GM19452 (cell line): ENCODE results near the gene AHNAK2.

Experiments used
- ATAC-seq: cut with Tn5 transposase; IDR thresholded peaks from one replicate; pipeline ENCODE4 v1.9.1; 2021; ENCODE audit not compliant: unreplicated experiment

The AHNAK2 gene

DNA sequence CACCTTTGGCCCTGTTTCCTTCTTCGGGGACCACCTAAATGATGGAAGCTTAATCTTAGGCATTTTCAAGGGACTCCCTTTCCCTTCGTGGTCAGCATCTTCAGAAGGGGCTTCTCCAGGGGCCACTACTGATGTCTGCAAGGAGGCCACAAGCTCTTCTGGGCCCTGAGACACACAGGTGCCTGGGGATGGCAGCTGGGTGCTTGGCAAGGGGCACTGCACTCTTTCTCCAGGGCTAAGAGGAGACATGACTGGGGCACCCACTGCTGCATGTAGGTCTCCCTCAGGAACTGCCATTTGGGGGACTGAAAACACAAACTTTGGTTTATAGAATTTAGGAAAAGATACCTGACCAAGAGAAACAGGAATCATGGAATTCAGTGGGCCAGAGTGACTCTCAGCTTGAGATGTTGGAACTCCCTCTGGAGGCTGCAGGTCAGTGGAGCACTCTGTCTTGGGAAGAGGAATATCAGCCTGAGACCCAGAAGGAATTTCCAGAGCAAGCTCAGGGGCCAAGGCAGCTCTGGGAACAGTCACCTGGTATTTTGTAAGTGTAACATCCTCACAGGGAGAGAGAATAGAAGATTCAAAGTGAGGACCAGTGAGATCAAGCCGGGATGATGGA is 37.5 kb downstream of the AHNAK2 start:
- no peak for ATAC-seq

DNA sequence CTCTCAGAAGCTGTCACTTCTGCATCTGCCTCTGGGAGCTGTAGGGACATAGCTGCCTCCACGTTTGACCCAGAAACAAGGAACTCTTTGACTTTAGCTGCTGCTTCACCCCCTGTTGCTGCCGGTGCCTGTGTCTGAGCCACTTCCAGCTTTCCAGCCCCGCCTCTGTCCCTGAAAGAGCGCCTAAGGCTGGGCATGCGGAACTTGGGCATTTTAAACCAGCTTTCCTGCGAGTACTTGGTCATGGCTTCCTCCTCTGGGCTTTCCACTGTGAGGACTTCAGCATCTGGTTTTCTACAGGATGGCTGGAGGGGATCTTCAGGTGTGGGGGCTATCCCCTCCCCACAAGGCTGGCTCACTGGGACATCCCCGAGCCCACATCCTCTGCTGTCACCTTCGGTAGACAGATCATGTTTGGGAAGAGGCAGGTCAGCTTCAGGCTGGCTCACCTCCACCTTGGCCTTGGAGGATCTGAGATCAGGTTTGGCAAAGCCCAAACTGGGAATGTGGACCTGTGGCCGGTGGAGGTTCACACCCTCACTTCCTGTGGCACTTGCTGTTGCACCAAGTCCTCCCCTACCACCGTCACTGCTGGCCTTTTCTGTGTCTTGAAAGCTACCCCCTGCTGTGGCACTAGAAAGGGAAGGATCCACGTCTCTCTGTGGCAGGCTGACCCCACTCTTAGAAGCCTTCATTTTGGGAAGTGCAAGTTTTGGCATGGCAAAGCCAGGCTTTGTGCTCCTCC is 38.3 kb downstream of the AHNAK2 start:
- no peak for ATAC-seq

DNA sequence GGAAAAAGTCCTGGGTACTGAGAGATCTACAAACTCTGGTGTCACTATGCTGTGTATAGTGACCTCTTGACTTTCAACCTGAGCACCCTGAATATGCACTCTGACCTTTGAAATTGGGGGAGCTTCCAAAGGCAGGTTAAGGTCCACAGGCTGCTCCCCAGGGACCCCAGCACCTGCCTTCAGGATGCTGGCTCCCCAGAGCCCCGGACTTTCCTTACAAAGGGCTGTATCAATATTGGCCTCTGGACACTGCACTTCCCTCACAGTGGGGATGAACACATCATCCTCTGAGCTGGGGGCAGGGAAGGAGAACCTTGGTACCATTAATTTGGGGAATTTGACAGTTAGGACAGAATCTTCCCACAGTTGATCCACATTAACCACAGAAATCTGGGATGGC is 39.2 kb downstream of the AHNAK2 start:
- ATAC-seq = no peak

DNA sequence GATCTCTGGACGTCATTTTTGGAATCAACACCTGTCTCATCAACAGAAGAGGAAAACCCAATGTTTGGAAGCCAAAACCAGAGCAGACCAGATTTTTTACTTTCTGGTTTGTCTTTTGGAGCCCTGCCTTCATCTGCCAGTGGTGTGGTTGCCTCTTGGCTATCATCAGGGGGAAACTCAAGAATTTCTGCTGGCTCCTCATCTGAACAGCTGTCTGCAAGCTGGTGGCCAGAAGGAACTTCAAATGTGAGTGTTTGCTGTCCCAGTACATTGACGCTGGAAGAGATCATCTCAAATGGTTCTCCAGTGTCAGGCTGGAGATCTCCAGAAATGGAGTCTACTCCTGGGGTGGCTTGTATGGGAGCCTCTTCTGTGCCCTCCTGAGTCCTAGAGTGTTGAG is 39.7 kb downstream of the AHNAK2 start:
- ATAC-seq = no peak

DNA sequence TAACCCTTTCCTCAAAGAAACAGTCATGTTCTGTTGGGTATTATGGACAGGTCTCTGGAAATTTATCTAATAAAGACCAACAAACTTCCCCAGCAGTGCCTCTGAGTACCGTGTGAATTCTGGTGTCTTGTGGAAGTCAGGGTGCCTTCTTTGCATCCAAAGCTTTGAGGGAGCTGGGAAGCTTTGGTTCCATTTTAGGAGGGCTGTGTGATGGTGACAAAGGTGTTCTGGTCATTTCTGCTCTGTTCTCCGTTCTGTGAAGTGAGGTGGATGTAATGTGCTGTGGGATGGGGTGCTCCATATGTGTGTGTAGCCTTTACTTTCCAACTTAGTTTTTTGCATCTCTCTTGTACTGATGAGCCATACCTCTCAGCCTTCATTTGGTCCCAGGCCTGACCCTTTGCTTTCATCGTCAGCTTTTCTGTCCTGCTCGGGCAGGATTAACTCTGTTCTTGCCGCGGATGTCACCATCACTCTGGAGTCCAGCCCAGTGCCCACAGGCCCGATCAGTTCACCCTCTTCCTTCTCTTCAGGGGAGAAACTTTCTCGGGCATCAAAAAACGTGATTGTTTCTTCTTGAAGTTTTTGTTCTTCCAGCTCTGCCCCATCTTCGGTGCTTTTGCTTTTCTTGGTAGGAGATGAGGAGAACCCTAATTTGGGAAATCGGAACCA is 40.3 kb downstream of the AHNAK2 start:
- no peak for ATAC-seq

DNA sequence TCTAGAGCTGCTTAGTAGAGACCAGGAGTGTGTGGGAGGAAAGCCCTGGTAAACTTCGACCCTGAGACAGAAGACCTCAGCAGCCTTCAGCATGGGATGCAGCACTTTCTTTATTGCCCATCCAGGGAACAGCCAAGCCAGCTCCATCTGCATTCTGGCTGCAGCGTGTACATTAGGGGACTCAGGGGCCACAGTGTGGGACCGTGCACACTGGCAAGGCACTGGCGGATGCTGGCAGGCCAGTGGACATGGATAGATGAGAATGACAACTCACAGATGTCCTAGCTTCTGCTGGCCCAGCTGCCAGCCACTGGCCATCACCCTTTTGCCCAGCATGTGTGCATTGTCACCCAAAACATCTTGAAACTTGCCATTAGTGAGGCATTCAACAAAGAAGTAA is 41.0 kb downstream of the AHNAK2 start:
- ATAC-seq = no peak

DNA sequence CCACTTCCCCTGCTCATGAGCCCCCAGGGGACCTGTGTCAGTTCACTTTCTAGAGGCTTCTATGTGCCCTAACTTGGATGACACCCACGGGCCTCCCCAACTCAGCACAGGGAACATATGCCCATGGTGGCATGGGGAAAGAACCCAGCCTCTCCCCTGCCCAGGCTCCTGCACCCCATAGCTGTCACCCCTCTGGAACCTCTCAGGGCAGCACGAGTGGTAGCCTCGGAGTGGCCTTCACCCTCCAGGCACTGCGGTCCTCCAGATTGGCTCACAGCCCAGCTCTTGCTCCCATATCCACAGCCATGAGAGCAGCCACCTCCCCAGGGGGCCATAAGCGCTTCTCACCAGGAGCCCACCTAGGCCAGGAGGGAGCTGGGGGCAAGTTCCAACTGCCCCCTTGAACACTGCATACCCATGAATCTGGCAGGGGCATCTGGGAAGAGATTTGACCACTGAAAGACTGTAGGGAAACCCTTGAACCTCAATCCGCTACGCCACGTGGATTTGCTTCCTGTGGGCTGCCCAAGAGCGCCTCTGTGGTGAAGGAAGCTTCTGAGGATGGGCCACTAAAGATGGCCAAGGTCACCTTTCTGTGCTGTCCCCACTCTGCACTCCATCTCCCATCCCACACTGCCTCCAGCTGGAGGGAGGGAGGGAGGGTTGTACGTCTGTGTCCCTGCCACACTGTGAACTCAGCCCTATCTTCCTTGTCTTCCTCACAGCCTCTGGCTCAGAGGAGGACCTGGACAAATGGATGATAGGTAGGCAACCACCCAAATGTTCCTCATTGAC is 41.6 kb downstream of the AHNAK2 start:
- no peak for ATAC-seq

DNA sequence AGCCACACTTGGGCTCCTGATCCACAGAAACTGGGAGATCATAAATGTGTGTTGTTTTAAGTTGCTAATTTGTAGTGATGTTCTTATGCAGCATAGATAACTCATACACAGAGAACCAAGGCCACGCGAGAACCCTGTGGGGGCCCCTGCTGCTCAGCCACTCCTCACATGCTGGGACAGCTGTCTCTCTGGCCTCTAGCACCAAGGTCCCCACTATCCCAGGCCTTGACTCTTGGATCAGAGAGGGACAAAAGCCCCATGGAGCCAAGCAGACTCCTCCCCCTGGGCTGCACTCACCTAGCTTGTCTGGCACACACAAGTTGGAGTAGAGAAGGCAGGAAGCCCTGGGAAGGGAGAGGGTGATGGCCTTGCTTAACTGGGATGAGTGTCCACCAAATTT is 42.2 kb downstream of the AHNAK2 start:
- ATAC-seq = no peak

DNA sequence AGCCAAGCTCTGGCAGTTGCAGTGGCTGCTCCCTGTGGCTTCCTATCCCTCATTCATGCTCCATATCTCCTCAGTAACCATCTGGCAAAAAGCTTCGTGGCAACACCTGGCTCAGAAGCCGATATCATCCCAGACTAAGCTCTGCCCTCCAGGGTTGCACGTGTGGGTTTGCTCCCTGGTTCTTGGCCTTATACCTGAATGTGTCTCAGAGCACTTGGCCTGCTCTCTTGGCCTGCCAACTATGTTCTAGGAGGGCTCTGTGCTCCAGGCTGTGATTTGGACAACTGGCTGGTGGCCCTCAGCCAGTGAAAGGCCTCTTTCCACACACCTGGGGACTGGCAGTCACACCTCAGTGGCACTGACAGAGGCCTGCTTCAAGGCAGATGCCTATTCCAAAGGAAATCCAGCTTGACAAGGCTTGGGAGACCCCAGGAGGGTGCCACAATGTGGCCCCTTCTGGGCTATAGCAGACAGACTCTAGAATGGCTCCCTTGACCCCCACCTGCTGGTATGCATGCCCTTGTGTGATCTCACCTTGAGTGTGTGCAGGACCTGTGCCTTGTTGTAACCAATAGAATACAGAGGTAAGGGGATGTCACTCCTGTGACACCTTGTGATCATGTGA is 43.0 kb downstream of the AHNAK2 start:
- no peak for ATAC-seq

DNA sequence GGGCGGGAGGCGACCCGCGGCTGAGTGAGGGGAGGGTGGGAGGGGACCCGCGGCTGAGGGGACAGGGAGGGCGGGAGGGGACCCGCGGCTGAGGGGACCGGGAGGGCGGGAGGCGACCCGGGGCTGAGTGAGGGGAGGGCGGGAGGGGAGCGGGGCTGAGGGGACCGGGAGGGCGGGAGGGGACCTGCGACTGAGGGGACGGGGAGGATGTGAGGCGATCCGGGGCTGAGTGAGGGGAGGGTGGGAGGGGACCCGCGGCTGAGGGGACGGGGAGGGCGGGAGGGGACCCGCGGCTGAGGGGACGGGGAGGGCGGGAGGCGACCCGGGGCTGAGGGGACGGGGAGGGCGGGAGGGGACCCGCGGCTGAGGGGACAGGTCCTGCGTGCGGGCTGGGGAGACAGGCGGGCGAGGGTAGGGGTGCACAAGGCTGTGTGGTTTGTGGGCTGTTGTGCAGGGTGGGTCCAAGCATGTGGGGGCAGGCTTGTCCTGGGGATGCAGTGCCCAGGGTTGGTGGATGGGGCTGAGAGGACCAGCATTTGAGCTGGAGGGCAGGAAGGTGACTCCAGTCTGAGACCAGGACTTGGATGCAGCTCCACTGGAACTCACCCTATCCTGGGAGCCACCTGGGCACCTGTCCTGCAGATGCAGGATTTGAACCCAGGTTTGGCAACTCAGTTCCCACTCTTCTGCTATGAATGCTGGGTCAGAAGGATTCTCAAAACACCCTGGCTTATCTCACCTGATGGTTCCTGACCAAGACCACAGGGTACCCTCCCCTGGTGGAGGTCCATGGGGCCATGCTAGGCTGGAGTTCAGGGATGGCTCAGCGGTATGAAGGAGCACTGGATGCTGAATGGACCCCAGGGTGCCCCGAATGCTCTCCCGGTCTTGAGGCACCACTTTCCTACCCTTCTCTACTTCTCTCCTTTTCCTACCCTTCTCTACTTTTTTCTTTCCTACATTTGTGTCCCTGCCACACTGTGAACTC is 44.1 kb downstream of the AHNAK2 start:
- no peak for ATAC-seq

DNA sequence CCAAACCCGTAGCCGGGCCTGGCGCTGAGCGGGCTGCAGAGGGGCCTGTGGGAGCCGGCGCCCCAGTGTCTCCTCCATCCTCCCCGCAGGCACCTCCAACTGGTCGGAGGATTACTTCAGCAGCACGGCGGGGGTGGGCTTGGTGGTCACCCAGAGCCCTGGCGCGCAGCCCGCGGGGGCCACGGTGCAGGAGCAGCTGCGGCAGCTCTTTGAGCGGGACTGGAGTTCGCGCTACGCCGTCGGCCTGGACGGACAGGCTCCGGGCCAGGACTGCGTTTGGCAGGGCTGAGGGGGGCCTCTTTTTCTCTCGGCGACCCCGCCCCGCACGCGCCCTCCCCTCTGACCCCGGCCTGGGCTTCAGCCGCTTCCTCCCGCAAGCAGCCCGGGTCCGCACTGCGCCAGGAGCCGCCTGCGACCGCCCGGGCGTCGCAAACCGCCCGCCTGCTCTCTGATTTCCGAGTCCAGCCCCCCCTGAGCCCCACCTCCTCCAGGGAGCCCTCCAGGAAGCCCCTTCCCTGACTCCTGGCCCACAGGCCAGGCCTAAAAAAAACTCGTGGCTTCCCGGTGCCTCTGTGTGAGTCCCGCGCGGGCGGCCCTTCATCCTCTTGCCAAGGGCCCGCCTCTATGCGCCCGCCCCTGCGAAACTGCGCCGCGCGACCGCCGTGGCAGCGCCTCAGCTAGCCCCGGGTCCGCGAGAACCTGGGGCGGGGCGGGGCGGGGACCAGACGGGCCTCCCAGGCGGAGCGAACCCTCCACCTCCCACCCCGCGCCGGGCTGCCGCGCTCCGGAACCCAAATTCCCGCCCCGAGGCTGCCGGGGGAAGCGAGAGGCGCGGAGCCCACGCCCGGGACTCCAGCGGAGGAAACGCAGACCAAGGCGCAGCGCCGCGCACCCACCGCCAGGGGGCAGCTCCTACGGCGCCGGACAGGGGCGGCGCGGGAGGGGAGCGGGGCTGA is 45.2 kb downstream of the AHNAK2 start:
- peak; percentile 63 for ATAC-seq

DNA sequence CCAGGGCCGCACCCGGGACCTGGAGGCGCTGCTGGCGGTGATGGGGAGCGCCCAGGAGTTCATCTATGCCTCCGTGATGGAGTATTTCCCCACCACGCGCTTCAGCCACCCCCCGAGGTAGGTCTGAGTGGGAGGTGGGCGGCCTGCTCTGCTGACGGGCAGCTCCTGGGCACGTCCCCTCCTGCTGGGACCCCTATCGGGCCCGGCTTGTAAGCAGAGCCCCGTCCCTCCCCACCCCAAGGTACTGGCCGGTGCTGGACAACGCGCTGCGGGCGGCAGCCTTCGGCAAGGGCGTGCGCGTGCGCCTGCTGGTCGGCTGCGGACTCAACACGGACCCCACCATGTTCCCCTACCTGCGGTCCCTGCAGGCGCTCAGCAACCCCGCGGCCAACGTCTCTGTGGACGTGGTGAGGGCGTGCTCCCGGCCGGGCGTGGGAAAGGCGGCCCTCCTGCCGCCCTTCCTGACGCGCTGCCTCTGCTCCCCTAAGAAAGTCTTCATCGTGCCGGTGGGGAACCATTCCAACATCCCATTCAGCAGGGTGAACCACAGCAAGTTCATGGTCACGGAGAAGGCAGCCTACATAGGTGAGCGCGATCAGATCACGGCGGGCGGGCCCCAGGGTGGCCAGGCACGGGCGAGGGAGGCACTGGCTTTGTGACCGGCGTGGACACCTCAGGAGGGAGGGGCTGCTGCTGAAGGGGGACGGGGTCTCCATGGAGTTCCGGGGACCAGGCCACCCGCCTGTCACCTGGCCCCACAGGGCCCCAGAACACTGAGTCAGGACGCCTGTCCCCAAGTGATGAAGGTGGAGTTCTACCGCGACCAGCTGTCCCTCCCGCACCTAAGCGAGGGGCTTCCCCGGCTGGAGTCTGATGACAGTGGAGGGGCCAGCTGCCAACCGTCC is 46.2 kb downstream of the AHNAK2 start:
- ATAC-seq = no peak

DNA sequence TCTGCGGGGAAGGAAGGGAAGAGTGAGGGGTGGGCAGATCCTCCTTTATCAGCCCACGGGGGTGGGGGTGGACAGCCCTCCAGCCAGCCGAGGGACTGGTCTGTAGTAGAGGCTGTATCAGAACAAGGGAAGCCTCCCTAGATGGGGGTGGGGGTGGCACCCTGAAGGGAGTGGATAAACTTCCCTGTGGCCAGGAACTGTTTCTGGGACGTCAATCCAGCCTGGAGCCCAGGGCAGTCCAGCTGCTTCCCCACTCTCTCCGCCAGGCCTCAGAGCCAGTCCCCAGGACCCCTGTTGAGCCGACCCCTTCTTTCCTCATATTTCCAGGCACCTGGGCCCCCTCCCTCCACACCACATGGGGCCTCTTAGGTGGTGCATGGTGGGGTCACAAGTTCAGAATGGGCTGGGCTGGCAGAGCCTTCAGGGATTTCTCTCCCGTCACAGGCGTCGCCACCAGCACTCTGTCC is 46.8 kb downstream of the AHNAK2 start:
- no peak for ATAC-seq

DNA sequence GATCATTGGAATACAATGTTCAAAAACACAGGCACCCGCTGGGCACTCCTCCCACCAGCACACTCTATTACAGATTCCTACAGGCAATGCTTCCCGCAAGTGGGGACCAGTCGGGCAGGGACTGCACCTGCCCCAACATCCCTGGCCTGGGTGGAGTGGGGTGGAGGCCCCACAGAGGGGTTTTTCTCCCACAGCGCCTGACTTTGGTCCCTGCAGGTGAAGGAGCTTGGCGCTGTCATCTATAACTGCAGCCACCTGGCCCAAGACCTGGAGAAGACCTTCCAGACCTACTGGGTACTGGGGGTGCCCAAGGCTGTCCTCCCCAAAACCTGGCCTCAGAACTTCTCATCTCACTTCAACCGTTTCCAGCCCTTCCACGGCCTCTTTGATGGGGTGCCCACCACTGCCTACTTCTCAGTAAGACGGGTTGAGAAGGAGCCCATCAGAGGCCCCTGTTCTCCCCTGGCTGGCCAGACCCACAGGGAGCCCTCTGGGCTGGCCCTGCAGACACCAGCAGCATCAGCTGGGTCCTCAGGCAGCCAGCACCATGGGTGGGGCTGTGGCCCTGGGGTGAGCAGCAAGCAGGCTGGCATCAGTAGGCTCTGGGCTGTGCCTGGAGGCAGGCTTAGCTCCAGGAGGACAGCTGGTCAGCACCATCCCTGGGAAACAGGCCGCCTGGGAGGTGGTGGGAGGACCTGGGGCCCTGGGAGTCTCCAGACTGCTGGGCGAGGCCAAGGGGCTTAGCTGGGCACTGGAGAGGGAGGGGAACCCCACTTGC is 47.5 kb downstream of the AHNAK2 start:
- no peak for ATAC-seq

DNA sequence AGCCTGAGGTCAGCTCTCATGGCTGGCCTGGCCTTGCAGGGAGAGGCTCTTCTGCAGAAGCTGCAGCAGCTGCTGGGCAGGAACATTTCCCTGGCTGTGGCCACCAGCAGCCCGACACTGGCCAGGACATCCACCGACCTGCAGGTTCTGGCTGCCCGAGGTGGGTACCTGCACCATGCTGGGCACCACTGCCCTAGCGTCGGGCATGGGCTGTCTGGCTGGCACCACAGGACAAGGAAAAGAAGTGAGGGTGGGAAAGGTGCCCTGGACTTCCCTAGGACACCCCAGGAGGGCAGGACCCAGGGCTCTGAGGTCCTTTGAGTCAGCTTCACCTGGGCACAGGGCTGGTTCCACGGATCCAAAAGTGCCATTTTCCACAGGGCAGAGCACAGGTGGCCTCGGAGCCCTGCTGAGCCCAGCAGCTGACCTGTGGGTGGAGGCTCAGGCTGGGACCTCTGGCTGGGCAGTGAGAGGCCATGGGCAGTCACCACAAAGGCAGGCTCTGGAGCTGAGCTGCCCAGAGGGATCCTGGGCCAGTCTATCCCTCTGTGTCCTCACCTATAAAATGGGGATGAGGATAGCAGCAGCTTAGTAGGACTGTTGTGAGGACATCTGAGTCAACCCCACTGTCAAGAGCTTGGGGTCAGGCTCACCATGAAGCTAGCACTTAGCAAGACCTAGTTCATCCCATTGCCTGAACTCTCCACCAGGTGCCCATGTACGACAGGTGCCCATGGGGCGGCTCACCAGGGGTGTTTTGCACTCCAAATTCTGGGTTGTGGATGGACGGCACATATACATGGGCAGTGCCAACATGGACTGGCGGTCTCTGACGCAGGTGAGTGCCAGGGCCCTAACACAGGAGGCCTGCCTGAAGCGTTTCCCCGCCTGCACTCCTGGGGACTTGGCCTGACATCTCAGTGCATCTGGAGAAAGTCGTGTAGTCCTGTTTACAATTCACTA is 48.6 kb downstream of the AHNAK2 start:
- no peak for ATAC-seq
